Measurements from ENCODE around the gene TTC9C. TPM values are rescaled to one million over a fixed set of nuclear protein-coding genes. Genes with fewer than 3 reads are reported as not detected.
"Not testable (repeated sequence)": the region's sequence is repeated elsewhere in the genome, so short reads cannot be mapped to it uniquely, and the experiment has no call there.

TTC9C gene
- polyA plus RNA-seq, 1 donor (not counting 4 experiments of a cell fraction or from before 2014, with no cell fraction given) = 26.1 TPM

- Histone ChIP-seq H3K27ac (ENCODE audit: control insufficient read depth, insufficient read depth, low read length) (no peak overlapping the region), H3K4me1 (ENCODE audit: control insufficient read depth, extremely low read depth, insufficient read depth, low read length) (peaks cover 20% of the 10 kb centered on the region), H3K79me2 (ENCODE audit: control insufficient read depth, insufficient read depth, low read length) (peaks cover 16% of the 10 kb centered on the region), H3K27me3 (ENCODE audit: control insufficient read depth, extremely low read depth, insufficient read depth, low read length) (no peaks in the 10 kb centered on the region), H3K9ac (ENCODE audit: control insufficient read depth, extremely low read depth, insufficient read depth, low read length) (no peak overlapping the region), H3K9me3 (ENCODE audit: control insufficient read depth, low read depth, low read length) (no peaks in the 10 kb centered on the region), H3K4me2 (ENCODE audit: control insufficient read depth, extremely low read depth, insufficient read depth, low read depth, low read length) (no peak overlapping the region), H2AFZ (ENCODE audit: control insufficient read depth, low read length) (no peak overlapping the region), H4K20me1 (ENCODE audit: control insufficient read depth, extremely low read depth, insufficient read depth, low read length) (no peaks in the 10 kb centered on the region), H3K4me3 (ENCODE audit: control insufficient read depth in 2 of 3, extremely low read depth in 1 of 3, insufficient read depth in 2 of 3, low read depth in 1 of 3, low read length in 3 of 3) (no peak overlapping the region), H3K36me3 (ENCODE audit: control insufficient read depth in 2 of 2, extremely low read depth in 1 of 2, insufficient read depth in 2 of 2, low read length in 2 of 2) (peaks cover 2% of the 10 kb centered on the region in 2 experiments), H3K9me1 (ENCODE audit: control insufficient read depth, extremely low read depth, insufficient read depth, low read length) (peaks cover 2% of the 10 kb centered on the region)
- DNase-seq (ENCODE audit: low read depth, low spot score) (no peak), FAIRE-seq (no peak)
- TF ChIP-seq EZH2 (IDR thresholded peaks at IDR 0.05; ENCODE audit: low read length) = no peak
- TF ChIP-seq, protein P1, sequence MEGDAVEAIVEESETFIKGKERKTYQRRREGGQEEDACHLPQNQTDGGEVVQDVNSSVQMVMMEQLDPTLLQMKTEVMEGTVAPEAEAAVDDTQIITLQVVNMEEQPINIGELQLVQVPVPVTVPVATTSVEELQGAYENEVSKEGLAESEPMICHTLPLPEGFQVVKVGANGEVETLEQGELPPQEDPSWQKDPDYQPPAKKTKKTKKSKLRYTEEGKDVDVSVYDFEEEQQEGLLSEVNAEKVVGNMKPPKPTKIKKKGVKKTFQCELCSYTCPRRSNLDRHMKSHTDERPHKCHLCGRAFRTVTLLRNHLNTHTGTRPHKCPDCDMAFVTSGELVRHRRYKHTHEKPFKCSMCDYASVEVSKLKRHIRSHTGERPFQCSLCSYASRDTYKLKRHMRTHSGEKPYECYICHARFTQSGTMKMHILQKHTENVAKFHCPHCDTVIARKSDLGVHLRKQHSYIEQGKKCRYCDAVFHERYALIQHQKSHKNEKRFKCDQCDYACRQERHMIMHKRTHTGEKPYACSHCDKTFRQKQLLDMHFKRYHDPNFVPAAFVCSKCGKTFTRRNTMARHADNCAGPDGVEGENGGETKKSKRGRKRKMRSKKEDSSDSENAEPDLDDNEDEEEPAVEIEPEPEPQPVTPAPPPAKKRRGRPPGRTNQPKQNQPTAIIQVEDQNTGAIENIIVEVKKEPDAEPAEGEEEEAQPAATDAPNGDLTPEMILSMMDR (optimal IDR thresholded peaks at IDR 0.05 in 1 of 3, IDR thresholded peaks at IDR 0.05 in 1 of 3, conservative IDR thresholded peaks at IDR 0.05 in 1 of 3; ENCODE audit: extremely low read depth in 1 of 3, insufficient read depth in 2 of 3, low read length in 3 of 3) = no peak
- dilution Hi-C loops (cut with MboI; ENCODE audit: extremely low pct_ligation_motif_present, low sequenced_read_pairs) = no loop called here
Observed at GRCh38 chr11:62757846-62758788, 29.8 kb downstream of the TTC9C start.

- Histone ChIP-seq H3K4me1 (ENCODE audit: control insufficient read depth, extremely low read depth, insufficient read depth, low read length) (peaks cover 11% of the 10 kb centered on the region), H3K4me2 (ENCODE audit: control insufficient read depth, extremely low read depth, insufficient read depth, low read depth, low read length) (peak overlapping the region; percentile 22), H3K79me2 (ENCODE audit: control insufficient read depth, insufficient read depth, low read length) (peaks cover 13% of the 10 kb centered on the region)
- H3K9me3 ChIP-seq (ENCODE audit: control insufficient read depth, low read depth, low read length); dilution Hi-C loops (cut with MboI; ENCODE audit: extremely low pct_ligation_motif_present, low sequenced_read_pairs); H3K27me3 ChIP-seq (ENCODE audit: control insufficient read depth, extremely low read depth, insufficient read depth, low read length); FAIRE-seq; DNase-seq (ENCODE audit: low read depth, low spot score); H4K20me1 ChIP-seq (ENCODE audit: control insufficient read depth, extremely low read depth, insufficient read depth, low read length); H3K9me1 ChIP-seq (ENCODE audit: control insufficient read depth, extremely low read depth, insufficient read depth, low read length); H3K27ac ChIP-seq (ENCODE audit: control insufficient read depth, insufficient read depth, low read length); H3K36me3 ChIP-seq (ENCODE audit: control insufficient read depth in 2 of 2, extremely low read depth in 1 of 2, insufficient read depth in 2 of 2, low read length in 2 of 2); H2AFZ ChIP-seq (ENCODE audit: control insufficient read depth, low read length); H3K9ac ChIP-seq (ENCODE audit: control insufficient read depth, extremely low read depth, insufficient read depth, low read length); H3K4me3 ChIP-seq (ENCODE audit: control insufficient read depth in 2 of 3, extremely low read depth in 1 of 3, insufficient read depth in 2 of 3, low read depth in 1 of 3, low read length in 3 of 3): not testable (repeated sequence)
Observed at GRCh38 chr11:62760867-62761227, 32.6 kb downstream of the TTC9C start.

Measured in keratinocyte (primary cell).